Bronchial epithelial cell (primary cell): ENCODE measurements around the gene PPP1R1C. TPM values are rescaled to one million over a fixed set of nuclear protein-coding genes. Genes with fewer than 3 reads are reported as not detected.

ENCODE experiments used
- DNase-seq: peaks from one replicate; pipeline ENCODE4 v3.0.0-alpha.2; 2010; ENCODE audit warnings: low read depth
- FAIRE-seq: peaks from 2 replicates; lab custom pipeline; 2011; peaks lifted over from hg19 to GRCh38; lab: Jason Lieb, UNC
- H3K27me3 ChIP-seq: 2 replicates; pipeline ENCODE4 v1.5.1; 2011; ENCODE audit warnings: low read length; ENCODE audit not compliant: control insufficient read depth, insufficient read depth
- H3K36me3 ChIP-seq: 2 replicates; pipeline ENCODE4 v1.5.1; 2011; ENCODE audit warnings: low read length; ENCODE audit not compliant: control insufficient read depth, insufficient read depth
- H3K4me3 ChIP-seq: 2 replicates; pipeline ENCODE4 v1.5.1; 2011; ENCODE audit warnings: mild to moderate bottlenecking, low read depth, low read length, control low read depth
- total RNA-seq: library from RNA; depleted of rRNA; stranded (reverse); fragments of >200 nt; gene quantifications from 2 replicates; pipeline ENCODE4 v1.2.1, GENCODE V29; 2014
- TF ChIP-seq, protein P1 (sequence below): IDR thresholded peaks from 2 replicates; pipeline ENCODE4 v1.5.1; 2011; ENCODE audit warnings: mild to moderate bottlenecking, moderate library complexity, low read length, control low read depth, inconsistent platforms; ENCODE audit not compliant: insufficient read depth, severe bottlenecking

Gene PPP1R1C
- total RNA-seq, 1 donor from 2014 or later, result 2.1 TPM

DNA sequence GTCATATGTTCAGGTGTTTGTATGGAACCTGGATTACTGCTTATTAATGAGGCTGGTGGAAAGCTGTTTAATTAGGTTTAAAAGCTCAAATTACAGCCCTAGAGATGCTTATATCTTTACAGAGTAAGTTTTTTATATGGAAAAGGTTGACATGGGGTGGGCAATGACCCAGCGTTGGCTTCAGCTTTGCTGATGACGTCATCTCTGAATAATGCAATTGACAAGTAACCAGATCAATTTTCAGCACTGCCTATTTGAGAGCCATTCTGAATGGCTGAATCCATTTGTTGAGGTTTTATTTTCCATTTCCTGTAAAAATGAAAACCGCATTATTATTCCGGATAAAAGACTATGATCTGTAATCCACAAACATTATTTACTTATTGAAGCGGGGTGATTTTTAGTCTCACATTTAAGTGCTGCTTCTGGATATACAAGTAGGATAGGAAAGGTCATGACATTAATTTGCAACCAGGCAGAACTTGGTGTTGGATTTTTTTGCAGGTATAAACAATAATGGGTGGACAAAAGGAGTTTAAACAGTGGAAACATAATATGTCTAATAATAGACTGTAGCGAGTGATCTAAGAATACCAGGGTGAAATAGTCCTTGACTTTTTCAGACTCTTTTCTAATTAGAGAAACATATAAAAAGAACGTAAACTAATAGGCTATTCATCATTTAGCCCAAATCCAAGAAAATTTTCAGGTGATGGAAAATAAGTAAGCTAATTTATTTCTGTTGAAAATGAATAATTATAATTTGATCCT lies 2.7 kb downstream of the PPP1R1C start:
- no peak for FAIRE-seq
- Histone ChIP-seq H3K27me3 (no peaks in the 10 kb centered on the region), H3K4me3 (no peak overlapping the region), H3K36me3 (no peaks in the 10 kb centered on the region)
- TF ChIP-seq, protein P1, sequence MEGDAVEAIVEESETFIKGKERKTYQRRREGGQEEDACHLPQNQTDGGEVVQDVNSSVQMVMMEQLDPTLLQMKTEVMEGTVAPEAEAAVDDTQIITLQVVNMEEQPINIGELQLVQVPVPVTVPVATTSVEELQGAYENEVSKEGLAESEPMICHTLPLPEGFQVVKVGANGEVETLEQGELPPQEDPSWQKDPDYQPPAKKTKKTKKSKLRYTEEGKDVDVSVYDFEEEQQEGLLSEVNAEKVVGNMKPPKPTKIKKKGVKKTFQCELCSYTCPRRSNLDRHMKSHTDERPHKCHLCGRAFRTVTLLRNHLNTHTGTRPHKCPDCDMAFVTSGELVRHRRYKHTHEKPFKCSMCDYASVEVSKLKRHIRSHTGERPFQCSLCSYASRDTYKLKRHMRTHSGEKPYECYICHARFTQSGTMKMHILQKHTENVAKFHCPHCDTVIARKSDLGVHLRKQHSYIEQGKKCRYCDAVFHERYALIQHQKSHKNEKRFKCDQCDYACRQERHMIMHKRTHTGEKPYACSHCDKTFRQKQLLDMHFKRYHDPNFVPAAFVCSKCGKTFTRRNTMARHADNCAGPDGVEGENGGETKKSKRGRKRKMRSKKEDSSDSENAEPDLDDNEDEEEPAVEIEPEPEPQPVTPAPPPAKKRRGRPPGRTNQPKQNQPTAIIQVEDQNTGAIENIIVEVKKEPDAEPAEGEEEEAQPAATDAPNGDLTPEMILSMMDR, result no peak
- DNase-seq, result peak; percentile 12

DNA sequence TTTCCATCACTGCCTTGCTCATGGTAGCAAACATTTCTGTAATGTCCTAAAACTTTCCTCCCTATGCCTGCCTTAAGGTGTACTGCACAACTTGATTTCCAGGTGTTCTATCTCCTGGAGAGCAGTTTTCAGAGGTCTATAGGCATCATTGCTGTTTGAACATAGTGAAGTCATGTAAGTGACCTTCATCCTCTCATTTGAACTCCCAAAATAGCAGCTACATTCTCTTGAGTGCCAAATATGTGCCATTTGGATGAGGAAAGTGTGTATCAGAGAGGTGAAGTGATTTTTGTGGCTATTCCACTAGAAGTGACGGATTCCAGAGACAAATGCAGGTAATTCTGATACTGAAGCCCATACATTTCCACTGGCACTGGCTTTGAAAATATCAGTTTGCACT lies 3.4 kb downstream of the PPP1R1C start:
- no peaks in the 10 kb centered on the region for H3K36me3 ChIP-seq
- H3K4me3 ChIP-seq, result no peak overlapping the region
- no peak for DNase-seq
- TF ChIP-seq, protein P1, result no peak
- no peaks in the 10 kb centered on the region for H3K27me3 ChIP-seq
- no peak for FAIRE-seq

DNA sequence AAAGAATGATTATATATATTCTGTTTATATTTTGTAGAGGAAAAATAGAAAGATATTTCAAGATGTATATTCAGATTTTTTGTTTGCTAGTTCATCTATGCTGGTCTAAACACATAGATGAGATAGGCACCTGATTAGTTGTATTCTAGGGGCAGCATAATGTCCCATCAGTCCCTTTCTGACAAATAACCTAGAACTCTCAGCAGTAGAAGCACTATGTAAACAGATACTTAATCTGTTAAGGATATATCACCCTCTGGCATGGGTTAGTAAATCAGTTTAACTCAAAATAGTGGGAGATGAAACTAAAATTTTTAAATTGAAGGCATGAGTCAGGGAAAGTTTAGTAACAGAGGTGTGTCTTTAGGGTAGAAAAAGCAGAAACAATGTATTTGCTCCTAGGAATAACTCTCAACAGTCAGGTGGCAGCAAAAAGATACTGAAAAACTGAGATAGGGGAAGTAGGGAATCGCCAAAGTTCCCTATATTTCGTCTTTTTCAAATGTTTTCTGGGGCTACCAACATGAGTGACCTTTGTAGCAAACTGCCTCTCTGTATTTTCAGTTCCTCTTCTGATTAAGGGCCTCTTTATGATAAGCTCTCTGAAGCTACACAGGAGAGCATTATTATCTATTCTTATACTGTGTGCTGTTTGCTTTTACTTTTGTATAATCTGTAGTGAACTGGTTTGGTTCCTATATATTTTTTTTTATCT lies 5.7 kb downstream of the PPP1R1C start:
- FAIRE-seq, result no peak
- no peak for DNase-seq
- Histone ChIP-seq H3K4me3 (no peak overlapping the region), H3K36me3 (no peaks in the 10 kb centered on the region), H3K27me3 (no peaks in the 10 kb centered on the region)
- TF ChIP-seq, protein P1, result no peak

DNA sequence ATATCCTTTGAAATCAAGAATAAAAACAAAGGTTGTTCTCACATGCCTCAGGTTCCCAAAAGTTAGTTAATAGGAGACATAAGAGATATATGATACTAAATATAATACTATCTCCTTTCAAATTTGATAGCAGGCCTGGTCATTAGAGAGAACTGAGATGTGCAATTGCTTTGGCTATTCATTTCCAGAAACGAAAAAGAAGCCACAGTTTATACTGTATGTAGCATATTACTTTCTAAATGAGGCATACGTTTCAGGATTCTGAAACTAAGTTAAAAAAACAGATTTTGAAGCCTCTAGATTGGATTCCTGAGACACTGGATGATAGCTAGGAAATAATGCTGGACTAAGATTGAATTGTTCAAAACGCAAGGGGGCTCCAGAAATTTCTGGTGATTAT lies 7.1 kb downstream of the PPP1R1C start:
- Histone ChIP-seq H3K36me3 (no peaks in the 10 kb centered on the region), H3K4me3 (no peak overlapping the region), H3K27me3 (no peaks in the 10 kb centered on the region)
- DNase-seq (no peak), FAIRE-seq (no peak)
- TF ChIP-seq, protein P1, result no peak

DNA sequence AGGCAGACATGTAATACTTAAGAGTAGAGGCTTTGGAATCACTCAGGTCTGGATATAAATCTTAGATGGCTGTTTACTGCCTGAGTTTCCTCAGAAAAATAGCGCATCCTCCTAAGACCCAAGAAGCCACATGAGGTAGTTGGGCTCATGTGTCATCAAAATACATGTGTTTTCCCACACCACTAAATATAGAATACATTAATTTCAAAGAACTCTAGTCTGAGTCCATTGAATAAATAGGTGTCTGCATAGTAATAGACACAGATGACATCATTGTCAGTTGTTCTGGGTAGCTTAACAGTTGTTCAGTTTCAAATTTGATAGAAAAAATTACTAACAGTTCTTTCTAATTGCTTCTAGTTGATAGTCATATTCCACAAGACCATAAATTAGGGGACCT lies 9.6 kb downstream of the PPP1R1C start:
- Histone ChIP-seq H3K36me3 (no peaks in the 10 kb centered on the region), H3K4me3 (no peak overlapping the region), H3K27me3 (no peaks in the 10 kb centered on the region)
- TF ChIP-seq, protein P1, result no peak
- no peak for FAIRE-seq
- no peak for DNase-seq
